ENCODE data around the gene PCSK1.

The PCSK1 gene

DNA sequence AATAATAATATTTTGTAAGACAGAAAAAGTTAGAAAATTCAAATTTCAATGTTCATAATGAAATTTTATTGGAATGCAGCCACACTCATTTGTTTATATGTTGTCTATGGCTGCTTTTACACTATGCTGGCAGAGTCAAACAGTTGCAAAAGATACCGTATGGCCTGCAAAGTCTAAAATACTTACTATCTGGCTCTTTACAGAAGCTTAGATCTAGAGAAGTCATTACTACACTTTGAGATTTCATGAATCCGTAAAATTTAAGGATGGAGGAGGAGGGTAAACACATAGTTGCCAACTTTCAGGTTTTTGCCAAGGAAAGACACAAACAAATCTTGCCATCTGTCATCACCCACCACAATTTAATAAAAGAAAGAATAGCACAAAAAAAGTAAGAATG lies 25.1 kb upstream of the PCSK1 start:
- H3K4me1 ChIP-seq (ENCODE audit: insufficient read depth, low read length) = no peaks in the 10 kb centered on the region
- H3K9me3 ChIP-seq (ENCODE audit: low read length) = no peaks in the 10 kb centered on the region
- H3K4me3 ChIP-seq (ENCODE audit: low read depth in 1 of 2, low read length in 2 of 2) = no peak overlapping the region
- no peak overlapping the region for H3K27ac ChIP-seq (ENCODE audit: low read depth, low read length)
- no peak overlapping the region for H3K9ac ChIP-seq (ENCODE audit: low read length)
- H3K27me3 ChIP-seq (ENCODE audit: control insufficient read depth in 1 of 2, insufficient read depth in 2 of 2, low read length in 2 of 2) = no peaks in the 10 kb centered on the region
- H3K36me3 ChIP-seq (ENCODE audit: insufficient read depth, low read length) = no peaks in the 10 kb centered on the region

DNA sequence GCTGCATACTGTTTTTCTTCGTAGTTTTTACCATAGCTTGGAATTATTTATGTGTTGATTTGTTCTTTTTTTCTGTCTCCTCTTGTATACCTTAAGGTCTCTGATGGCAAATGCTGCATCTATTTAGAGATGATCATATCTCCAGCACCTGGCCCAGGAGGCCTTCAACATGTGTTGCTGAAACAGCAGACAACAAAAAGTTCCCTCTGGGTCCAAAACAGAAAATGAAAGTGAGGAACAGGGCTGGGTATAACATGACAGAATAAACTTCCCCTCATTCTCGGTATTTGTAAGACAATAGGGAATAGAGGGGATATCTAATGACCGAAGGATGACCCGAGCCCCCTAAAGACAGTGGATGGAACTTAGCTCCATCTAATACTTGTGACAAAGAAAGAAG lies 22.7 kb upstream of the PCSK1 start:
- no peaks in the 10 kb centered on the region for H3K4me1 ChIP-seq (ENCODE audit: insufficient read depth, low read length)
- H3K9me3 ChIP-seq (ENCODE audit: low read length) = no peaks in the 10 kb centered on the region
- no peaks in the 10 kb centered on the region for H3K36me3 ChIP-seq (ENCODE audit: insufficient read depth, low read length)
- H3K27me3 ChIP-seq (ENCODE audit: control insufficient read depth in 1 of 2, insufficient read depth in 2 of 2, low read length in 2 of 2) = no peaks in the 10 kb centered on the region
- no peak overlapping the region for H3K27ac ChIP-seq (ENCODE audit: low read depth, low read length)
- H3K4me3 ChIP-seq (ENCODE audit: low read depth in 1 of 2, low read length in 2 of 2) = no peak overlapping the region
- no peak overlapping the region for H3K9ac ChIP-seq (ENCODE audit: low read length)

DNA sequence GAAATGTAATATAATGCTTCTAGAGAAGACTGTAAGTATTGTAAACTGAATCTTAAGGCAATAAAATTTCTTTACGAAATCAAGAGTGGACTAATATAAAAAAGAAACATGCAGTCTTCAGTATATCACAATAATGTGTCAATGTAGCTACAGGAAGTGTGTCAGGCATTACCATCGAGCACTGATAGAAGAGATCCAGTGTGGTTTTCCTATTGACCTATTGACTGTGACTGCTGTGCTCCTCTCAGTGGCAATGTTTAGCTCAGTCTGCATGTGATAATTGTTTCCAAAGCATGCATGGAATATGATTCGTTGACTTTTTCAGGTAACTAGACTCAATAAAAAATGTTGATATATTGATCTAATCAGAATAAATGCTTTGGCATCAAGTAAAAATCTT lies 20.3 kb upstream of the PCSK1 start:
- Histone ChIP-seq H3K36me3 (ENCODE audit: insufficient read depth, low read length) (no peaks in the 10 kb centered on the region), H3K27me3 (ENCODE audit: control insufficient read depth in 1 of 2, insufficient read depth in 2 of 2, low read length in 2 of 2) (no peaks in the 10 kb centered on the region), H3K4me3 (ENCODE audit: low read depth in 1 of 2, low read length in 2 of 2) (no peak overlapping the region), H3K9me3 (ENCODE audit: low read length) (no peaks in the 10 kb centered on the region), H3K27ac (ENCODE audit: low read depth, low read length) (no peak overlapping the region), H3K9ac (ENCODE audit: low read length) (no peak overlapping the region), H3K4me1 (ENCODE audit: insufficient read depth, low read length) (no peaks in the 10 kb centered on the region)

DNA sequence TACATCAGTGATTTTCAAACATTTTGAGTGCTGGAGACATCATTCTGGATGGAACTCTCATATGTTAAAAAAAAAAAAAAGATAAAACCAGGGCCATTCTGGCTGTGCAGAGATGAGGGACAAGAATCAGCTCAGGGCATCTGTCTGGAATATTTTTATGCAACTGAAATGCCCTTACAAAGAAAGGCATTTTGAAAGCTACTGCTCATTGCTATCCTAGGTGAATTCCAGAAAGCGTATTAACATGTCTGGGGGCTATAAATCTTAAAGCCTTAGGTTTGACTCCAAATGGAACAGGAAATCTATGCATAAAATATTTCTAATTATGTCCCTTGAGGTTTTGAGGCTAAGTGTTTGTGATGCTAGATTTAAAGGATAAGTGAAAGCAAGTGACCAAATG lies 14.9 kb upstream of the PCSK1 start:
- Histone ChIP-seq H3K9me3 (ENCODE audit: low read length) (no peaks in the 10 kb centered on the region), H3K27ac (ENCODE audit: low read depth, low read length) (no peak overlapping the region), H3K4me3 (ENCODE audit: low read depth in 1 of 2, low read length in 2 of 2) (no peak overlapping the region), H3K9ac (ENCODE audit: low read length) (no peak overlapping the region), H3K36me3 (ENCODE audit: insufficient read depth, low read length) (no peaks in the 10 kb centered on the region), H3K4me1 (ENCODE audit: insufficient read depth, low read length) (no peaks in the 10 kb centered on the region), H3K27me3 (ENCODE audit: control insufficient read depth in 1 of 2, insufficient read depth in 2 of 2, low read length in 2 of 2) (no peaks in the 10 kb centered on the region)

DNA sequence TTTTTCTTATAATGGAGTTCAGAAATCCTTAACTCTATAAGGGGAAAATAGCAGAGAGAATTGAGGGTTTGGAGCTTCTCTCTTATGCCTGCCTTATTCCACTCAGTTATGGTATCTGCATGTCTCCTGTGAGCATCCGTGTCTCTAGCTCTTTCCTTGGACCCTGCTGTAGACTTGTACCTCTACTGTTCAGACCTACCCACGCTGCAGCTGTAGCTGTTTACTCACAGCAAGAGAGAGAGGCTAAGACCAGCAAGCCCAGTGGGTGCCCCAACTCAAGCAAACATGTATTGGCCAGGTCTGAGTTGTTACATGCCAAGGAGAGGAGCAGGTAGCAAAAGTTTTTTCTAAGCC lies 7.1 kb upstream of the PCSK1 start:
- Histone ChIP-seq H3K27ac (ENCODE audit: low read depth, low read length) (no peak overlapping the region), H3K9ac (ENCODE audit: low read length) (no peak overlapping the region), H3K4me1 (ENCODE audit: insufficient read depth, low read length) (no peaks in the 10 kb centered on the region), H3K4me3 (ENCODE audit: low read depth in 1 of 2, low read length in 2 of 2) (no peak overlapping the region), H3K27me3 (ENCODE audit: control insufficient read depth in 1 of 2, insufficient read depth in 2 of 2, low read length in 2 of 2) (no peaks in the 10 kb centered on the region), H3K36me3 (ENCODE audit: insufficient read depth, low read length) (no peaks in the 10 kb centered on the region), H3K9me3 (ENCODE audit: low read length) (no peaks in the 10 kb centered on the region)

DNA sequence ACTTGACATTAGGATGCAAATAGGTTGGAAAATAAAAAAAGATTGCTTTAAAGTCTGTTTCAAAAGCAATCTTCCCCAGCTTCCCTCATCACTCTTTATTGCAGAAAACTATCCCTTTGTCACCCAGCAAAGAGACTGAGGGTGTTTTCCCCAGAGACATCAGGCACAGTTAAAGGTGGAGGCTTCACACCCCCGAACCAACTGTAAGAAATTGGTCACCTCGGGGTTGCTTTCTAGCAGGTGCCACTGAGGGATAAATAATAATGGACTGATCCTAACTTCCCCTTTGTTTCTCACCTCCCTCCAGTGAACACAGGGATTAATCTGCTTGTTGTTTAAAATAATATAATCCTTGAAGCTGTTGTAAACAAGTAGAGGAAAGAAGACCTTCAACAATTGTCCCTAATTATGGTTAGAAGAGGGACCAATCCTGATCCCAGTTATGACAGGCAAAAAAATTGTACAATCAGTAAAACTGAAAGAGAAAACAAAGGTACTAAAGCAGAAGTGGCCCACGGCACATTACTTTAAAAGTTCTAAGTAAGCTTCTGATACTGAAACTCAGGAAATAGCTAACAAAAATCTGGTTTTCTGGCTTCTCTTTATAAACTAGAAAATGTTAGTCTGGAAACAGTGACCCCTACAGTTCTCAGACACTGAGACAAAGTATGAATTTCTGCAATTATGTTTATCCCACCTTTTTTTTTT lies 6.6 kb upstream of the PCSK1 start:
- no peak overlapping the region for H3K27ac ChIP-seq (ENCODE audit: low read depth, low read length)
- no peak overlapping the region for H3K4me3 ChIP-seq (ENCODE audit: low read depth in 1 of 2, low read length in 2 of 2)
- no peaks in the 10 kb centered on the region for H3K9me3 ChIP-seq (ENCODE audit: low read length)
- no peaks in the 10 kb centered on the region for H3K36me3 ChIP-seq (ENCODE audit: insufficient read depth, low read length)
- no peak overlapping the region for H3K9ac ChIP-seq (ENCODE audit: low read length)
- no peaks in the 10 kb centered on the region for H3K27me3 ChIP-seq (ENCODE audit: control insufficient read depth in 1 of 2, insufficient read depth in 2 of 2, low read length in 2 of 2)
- H3K4me1 ChIP-seq (ENCODE audit: insufficient read depth, low read length) = no peaks in the 10 kb centered on the region

DNA sequence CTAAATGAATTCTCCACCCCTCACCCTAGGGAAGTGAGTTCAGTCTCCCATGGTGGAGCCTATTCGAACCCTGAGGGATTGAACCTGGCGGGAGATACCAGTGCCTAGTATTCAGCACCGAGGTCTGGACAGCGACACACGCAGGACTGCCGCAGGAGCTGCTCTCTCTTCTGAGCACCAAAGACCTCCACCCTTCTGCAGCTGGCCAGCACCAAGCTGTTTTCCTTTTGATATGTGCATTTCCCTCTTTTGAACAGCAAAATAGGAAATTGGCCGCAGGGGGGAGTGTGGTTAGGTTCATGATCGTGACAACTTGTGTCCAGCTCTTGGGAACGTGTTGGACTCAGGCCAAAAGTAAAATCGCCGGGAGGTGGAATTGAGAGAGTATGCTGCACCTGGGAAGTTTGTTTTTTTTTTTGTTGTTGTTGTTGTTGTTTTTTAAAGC lies 1.2 kb upstream of the PCSK1 start:
- Histone ChIP-seq H3K9ac (ENCODE audit: low read length) (no peak overlapping the region), H3K36me3 (ENCODE audit: insufficient read depth, low read length) (no peaks in the 10 kb centered on the region), H3K9me3 (ENCODE audit: low read length) (no peaks in the 10 kb centered on the region), H3K27me3 (ENCODE audit: control insufficient read depth in 1 of 2, insufficient read depth in 2 of 2, low read length in 2 of 2) (peaks cover 24 to 30% of the 10 kb centered on the region in 2 donors), H3K4me3 (ENCODE audit: low read depth in 1 of 2, low read length in 2 of 2) (no peak overlapping the region), H3K4me1 (ENCODE audit: insufficient read depth, low read length) (peaks cover 9% of the 10 kb centered on the region), H3K27ac (ENCODE audit: low read depth, low read length) (no peak overlapping the region)

DNA sequence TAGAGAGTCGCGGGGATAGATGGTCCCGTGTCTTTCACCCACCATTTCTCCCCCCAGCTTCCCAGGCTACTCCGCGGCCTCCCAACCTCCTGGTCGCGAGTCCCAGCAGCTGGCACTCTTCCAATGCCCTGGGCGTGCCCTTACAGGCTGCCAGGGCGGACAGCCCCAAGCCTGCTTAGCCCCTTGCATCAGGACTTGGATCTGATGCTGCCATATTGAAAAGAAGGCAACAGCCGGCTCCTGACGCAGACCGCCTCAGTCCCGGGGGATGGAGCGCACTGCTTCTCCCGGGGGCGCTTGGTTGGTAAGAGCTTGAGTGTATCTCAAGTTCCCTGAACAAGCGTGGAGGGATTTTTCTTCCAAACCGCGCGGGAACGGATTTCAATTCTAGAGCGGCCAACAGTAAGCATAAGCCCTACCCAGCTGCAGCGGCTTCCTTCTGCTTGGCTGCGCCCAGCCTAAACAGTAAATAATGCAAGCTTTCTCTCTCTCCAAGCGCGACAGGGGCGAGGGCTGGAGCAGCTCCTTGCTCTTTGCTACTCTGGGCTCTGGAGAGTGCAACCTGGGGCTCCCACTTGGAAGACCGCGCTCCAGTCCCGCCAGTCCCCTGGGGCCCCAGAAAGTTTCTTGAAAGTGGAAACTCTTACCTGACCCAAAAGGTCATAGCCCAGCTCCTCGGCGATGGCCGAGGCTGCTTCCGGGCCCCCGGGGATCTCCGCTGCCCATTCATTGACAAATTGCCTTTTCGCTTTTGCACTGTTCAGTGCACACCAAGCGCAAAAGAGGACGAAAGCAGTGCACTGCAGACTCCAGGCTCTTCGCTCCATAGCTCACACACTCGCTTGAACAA lies 607 bp downstream of the PCSK1 start:
- Histone ChIP-seq H3K27me3 (ENCODE audit: control insufficient read depth in 1 of 2, insufficient read depth in 2 of 2, low read length in 2 of 2) (peaks cover 24 to 30% of the 10 kb centered on the region in 2 donors), H3K9ac (ENCODE audit: low read length) (no peak overlapping the region), H3K4me3 (ENCODE audit: low read depth in 1 of 2, low read length in 2 of 2) (peak overlapping the region in 1 of 2 donors; percentile 32), H3K27ac (ENCODE audit: low read depth, low read length) (no peak overlapping the region), H3K36me3 (ENCODE audit: insufficient read depth, low read length) (no peaks in the 10 kb centered on the region), H3K9me3 (ENCODE audit: low read length) (no peaks in the 10 kb centered on the region), H3K4me1 (ENCODE audit: insufficient read depth, low read length) (peaks cover 9% of the 10 kb centered on the region)

DNA sequence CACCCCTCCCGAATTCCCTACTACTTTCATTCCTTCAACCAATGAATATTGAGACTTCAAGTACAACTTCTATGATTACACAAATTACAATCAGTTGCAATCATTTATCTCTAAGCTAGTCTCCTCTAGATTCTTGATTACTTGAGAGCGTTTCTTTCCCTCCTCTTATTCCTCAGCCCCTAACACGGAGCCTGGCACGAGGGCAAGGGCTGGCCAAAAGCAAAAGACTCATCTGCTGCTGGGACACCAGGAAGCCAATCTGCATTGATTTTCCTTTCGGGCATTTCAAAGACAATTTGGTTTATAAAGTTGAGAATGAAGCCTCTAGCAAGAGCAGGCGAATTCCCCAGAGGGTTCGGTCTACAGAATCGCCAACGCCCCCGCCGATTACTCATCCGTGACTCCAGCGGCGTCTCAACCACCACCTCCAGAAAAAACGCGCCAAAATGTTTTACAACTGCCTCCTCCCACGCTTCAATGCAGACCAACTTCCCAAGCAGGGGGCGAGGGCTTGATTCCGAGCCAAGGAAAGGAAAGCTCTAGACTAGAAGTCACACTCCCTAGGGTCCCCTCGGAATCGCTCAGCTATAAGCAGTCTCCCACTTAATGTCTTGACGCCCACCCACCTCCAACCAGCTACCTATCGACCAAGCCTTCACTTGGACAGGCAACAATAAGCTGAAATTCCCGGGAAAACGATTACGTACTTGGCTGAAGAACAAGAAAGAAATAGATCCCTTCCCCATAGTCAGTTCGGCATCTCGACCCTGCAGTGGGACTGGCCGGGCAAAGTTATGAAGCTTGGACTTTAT lies 1.5 kb downstream of the PCSK1 start:
- no peak overlapping the region for H3K9ac ChIP-seq (ENCODE audit: low read length)
- no peaks in the 10 kb centered on the region for H3K36me3 ChIP-seq (ENCODE audit: insufficient read depth, low read length)
- peaks cover 9% of the 10 kb centered on the region for H3K4me1 ChIP-seq (ENCODE audit: insufficient read depth, low read length)
- H3K4me3 ChIP-seq (ENCODE audit: low read depth in 1 of 2, low read length in 2 of 2) = no peak overlapping the region
- peaks cover 24 to 30% of the 10 kb centered on the region in 2 donors for H3K27me3 ChIP-seq (ENCODE audit: control insufficient read depth in 1 of 2, insufficient read depth in 2 of 2, low read length in 2 of 2)
- H3K27ac ChIP-seq (ENCODE audit: low read depth, low read length) = no peak overlapping the region
- H3K9me3 ChIP-seq (ENCODE audit: low read length) = no peaks in the 10 kb centered on the region

DNA sequence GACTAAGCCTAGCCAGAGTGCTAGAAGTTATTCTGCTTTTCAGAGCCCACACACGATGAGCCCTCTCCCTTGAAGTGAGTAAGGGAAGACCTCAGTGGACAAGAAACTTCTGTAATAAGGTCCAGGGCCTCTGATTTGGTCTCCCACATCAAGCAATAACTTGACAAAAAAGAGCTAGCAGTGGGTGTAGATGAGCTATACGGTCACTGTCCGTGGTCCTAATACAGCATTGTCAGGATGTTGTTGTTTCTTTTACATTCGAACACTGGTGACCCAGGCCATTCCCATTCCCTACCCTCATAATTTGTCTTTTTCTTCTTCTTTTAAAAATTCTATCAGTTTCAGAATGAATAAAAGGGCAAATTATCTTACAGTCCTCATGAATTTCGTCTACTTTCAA lies 5.2 kb downstream of the PCSK1 start:
- H3K4me3 ChIP-seq (ENCODE audit: low read depth in 1 of 2, low read length in 2 of 2) = no peak overlapping the region
- H3K27ac ChIP-seq (ENCODE audit: low read depth, low read length) = no peak overlapping the region
- H3K4me1 ChIP-seq (ENCODE audit: insufficient read depth, low read length) = peaks cover 9% of the 10 kb centered on the region
- H3K9me3 ChIP-seq (ENCODE audit: low read length) = no peaks in the 10 kb centered on the region
- H3K36me3 ChIP-seq (ENCODE audit: insufficient read depth, low read length) = no peaks in the 10 kb centered on the region
- peaks cover 17 to 21% of the 10 kb centered on the region in 2 donors for H3K27me3 ChIP-seq (ENCODE audit: control insufficient read depth in 1 of 2, insufficient read depth in 2 of 2, low read length in 2 of 2)
- no peak overlapping the region for H3K9ac ChIP-seq (ENCODE audit: low read length)

DNA sequence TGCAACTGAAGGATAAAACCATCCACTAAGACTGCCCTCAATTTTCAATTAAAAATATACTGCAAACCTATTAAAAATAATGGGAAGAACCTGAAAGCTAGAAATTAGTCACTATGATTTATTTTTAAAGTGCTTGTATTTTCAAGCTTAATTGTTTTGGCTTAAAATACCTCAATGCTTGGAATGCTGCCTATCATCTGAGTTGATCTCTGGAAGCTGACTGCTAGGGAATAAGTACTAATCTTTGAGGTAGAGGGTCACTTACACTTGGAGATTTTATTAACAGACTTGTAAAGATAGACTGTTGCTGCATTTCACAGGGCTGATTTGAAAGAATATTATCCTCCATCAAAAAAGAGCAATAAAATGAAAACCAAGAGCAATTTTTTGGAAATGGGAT lies 6.2 kb downstream of the PCSK1 start:
- Histone ChIP-seq H3K27ac (ENCODE audit: low read depth, low read length) (no peak overlapping the region), H3K36me3 (ENCODE audit: insufficient read depth, low read length) (no peaks in the 10 kb centered on the region), H3K4me1 (ENCODE audit: insufficient read depth, low read length) (peaks cover 8% of the 10 kb centered on the region), H3K27me3 (ENCODE audit: control insufficient read depth in 1 of 2, insufficient read depth in 2 of 2, low read length in 2 of 2) (peaks cover 7 to 11% of the 10 kb centered on the region in 2 donors), H3K9me3 (ENCODE audit: low read length) (no peaks in the 10 kb centered on the region), H3K9ac (ENCODE audit: low read length) (no peak overlapping the region), H3K4me3 (ENCODE audit: low read depth in 1 of 2, low read length in 2 of 2) (no peak overlapping the region)
